Body of pancreas (tissue), 4 donors: ENCODE measurements around the gene GJB4. TPM values are rescaled to one million over a fixed set of nuclear protein-coding genes. Genes with fewer than 3 reads are reported as not detected.

Experiments
- ATAC-seq: fragments of 150-250 bp; one replicate; pipeline ENCODE4 v1.9.1; 2016
- DNase-seq, 4 donors: peaks; one replicate each; pipeline ENCODE4 v3.0.0-alpha.2; 2019
- H3K27ac ChIP-seq, 4 donors: fragments of 200-600 bp; sonication (generic); 1 replicate in 3 of 4; 2 replicates in 1 of 4; pipeline versions ENCODE4 v1.5.1 to v1.6.1; 2016 to 2019; ENCODE audit warnings: mild to moderate bottlenecking in 1 of 4, mixed read lengths in 1 of 4, moderate library complexity in 1 of 4
- H3K27me3 ChIP-seq, 2 donors: fragments of 200-600 bp; sonication (generic); one replicate each; pipeline ENCODE4 v1.6.0; 2016; ENCODE audit warnings: mild to moderate bottlenecking in 1 of 2
- H3K36me3 ChIP-seq, 2 donors: fragments of 200-600 bp; sonication (generic); replicated peaks in 1 of 2; 2 replicates each; pipeline ENCODE4 v1.5.1; 2016; ENCODE audit warnings: low read depth in 2 of 2; ENCODE audit not compliant: insufficient read depth in 1 of 2
- H3K4me1 ChIP-seq: fragments of 200-600 bp; sonication (generic); one replicate; pipeline ENCODE4 v1.6.0; 2016
- H3K4me3 ChIP-seq, 2 donors: fragments of 200-600 bp; sonication (generic); 1 replicate in 1 of 2; 2 replicates in 1 of 2; pipeline ENCODE4 v1.5.1; 2016 to 2019
- H3K9me3 ChIP-seq, 3 donors: fragments of 200-600 bp; sonication (generic); 1 replicate in 2 of 3; 2 replicates in 1 of 3; pipeline ENCODE4 v1.5.1; 2016
- CTCF ChIP-seq, 7 experiments: fragments of 450-650 bp in 4 of 7; fragments of 200-600 bp in 3 of 7; sonication (generic) in 3 of 7; IDR thresholded peaks; one replicate each; pipeline ENCODE4 v1.5.1; 2016 to 2019; ENCODE audit warnings: antibody characterized with exemption in 7 of 7
- POLR2A ChIP-seq, 3 donors: fragments of 450-650 bp; IDR thresholded peaks; one replicate each; pipeline ENCODE4 v1.6.1; 2016; ENCODE audit warnings: antibody characterized with exemption in 3 of 3, mild to moderate bottlenecking in 2 of 3
- WGBS, 2 donors: methylation state at CpG; one replicate each; pipeline ENCODE4 v1.1.5; 2017; 5-methylcytosine and 5-hydroxymethylcytosine counted together
- intact Hi-C: fragments of 100-400 bp; cut with DNase I; formaldehyde crosslinking; loops from one replicate; pipeline ENCODE4 v1.15.1; 2023
- total RNA-seq, 2 donors: library from RNA; depleted of rRNA; stranded (reverse); fragments of >200 nt; gene quantifications; one replicate each; pipeline ENCODE4 v1.1.0, GENCODE V29; 2016

The GJB4 gene
- total RNA-seq, 2 donors from 2014 or later = not detected

DNA sequence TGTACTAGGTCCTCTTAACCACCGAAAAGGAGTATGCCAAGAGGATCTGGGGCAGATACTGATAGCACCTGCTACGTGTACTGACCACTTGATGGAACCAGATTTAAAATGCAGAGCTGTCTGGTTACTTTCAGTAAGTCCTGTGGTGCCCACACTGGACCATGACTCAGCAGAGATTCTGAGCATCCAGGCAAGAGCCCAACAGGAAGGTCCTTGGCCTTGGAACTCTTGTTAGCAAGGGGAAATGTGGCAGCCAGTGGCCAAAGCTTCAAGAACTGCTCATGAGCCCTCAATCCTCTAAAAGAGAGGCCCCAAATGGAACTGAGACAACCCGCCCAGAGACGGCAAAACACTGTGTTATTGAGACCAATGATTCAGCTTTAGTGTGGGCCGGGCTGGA, 8.9 kb upstream of the GJB4 start:
- no peak for ATAC-seq
- DNase-seq = no peak
- 86 to 91% methylated on average over 3 to 5 of the region's 5 CpGs for WGBS, 2 donors
- Histone ChIP-seq H3K36me3 (no peaks in the 10 kb centered on the region), H3K27ac (no peak overlapping the region), H3K27me3 (no peaks in the 10 kb centered on the region), H3K4me1 (no peaks in the 10 kb centered on the region), H3K9me3 (no peaks in the 10 kb centered on the region), H3K4me3 (no peak overlapping the region)
- intact Hi-C loops = no loop called here
- TF ChIP-seq POLR2A (IDR thresholded peaks at IDR 0.05) = no peak
- no peak for TF ChIP-seq CTCF (IDR thresholded peaks at IDR 0.05)

- Histone ChIP-seq H3K27me3 (no peaks in the 10 kb centered on the region), H3K4me1 (no peaks in the 10 kb centered on the region), H3K27ac (no peak overlapping the region), H3K9me3 (no peaks in the 10 kb centered on the region), H3K4me3 (no peak overlapping the region), H3K36me3 (no peaks in the 10 kb centered on the region)
- no peak for DNase-seq
- no peak for TF ChIP-seq CTCF (IDR thresholded peaks at IDR 0.05)
- TF ChIP-seq POLR2A (IDR thresholded peaks at IDR 0.05) = no peak
- 84 to 87% methylated on average over 3 of the region's 3 CpGs for WGBS, 2 donors
- no peak for ATAC-seq
- intact Hi-C loops = no loop called here
These were observed 6.4 kb upstream of the GJB4 start for GRCh38 chr1:34753163-34753562.

GRCh38 chr1:34754964-34755637, 4.4 kb upstream of the GJB4 start, which contains the start of gene GJB5:
Gene GJB5 (plus strand): TSS chr1:34755047. CDS start chr1:34757331, 2,284 bp downstream.
- intact Hi-C loops = no loop called here
- no peaks in the 10 kb centered on the region for H3K27me3 ChIP-seq
- TF ChIP-seq CTCF (IDR thresholded peaks at IDR 0.05) (no peak), POLR2A (IDR thresholded peaks at IDR 0.05) (no peak)
- no peak within 1 kb of the TSS for H3K27ac ChIP-seq
- no peaks in the 10 kb centered on the region for H3K4me1 ChIP-seq
- ATAC-seq = no peak
- no peaks in the 10 kb centered on the region for H3K9me3 ChIP-seq
- no peak for DNase-seq
- no peaks in the 10 kb centered on the region for H3K36me3 ChIP-seq
- WGBS, 2 donors = 62 to 70% methylated on average over 7 to 12 of the region's 13 CpGs
- no peak within 1 kb of the TSS for H3K4me3 ChIP-seq

GRCh38 chr1:34755961-34756360, 3.6 kb upstream of the GJB4 start:
- H3K27me3 ChIP-seq = no peaks in the 10 kb centered on the region
- 84 to 90% methylated on average over 6 of the region's 6 CpGs for WGBS, 2 donors
- H3K4me3 ChIP-seq = no peak overlapping the region
- intact Hi-C loops = no loop called here
- H3K27ac ChIP-seq = no peak overlapping the region
- ATAC-seq = no peak
- H3K4me1 ChIP-seq = no peaks in the 10 kb centered on the region
- H3K9me3 ChIP-seq = no peaks in the 10 kb centered on the region
- H3K36me3 ChIP-seq = no peaks in the 10 kb centered on the region
- DNase-seq = no peak
- no peak for TF ChIP-seq CTCF (IDR thresholded peaks at IDR 0.05)
- no peak for TF ChIP-seq POLR2A (IDR thresholded peaks at IDR 0.05)

- 86 to 91% methylated on average over 19 to 21 of the region's 21 CpGs for WGBS, 2 donors
- no peak for ATAC-seq
- no peaks in the 10 kb centered on the region for H3K27me3 ChIP-seq
- no peak overlapping the region for H3K4me3 ChIP-seq
- H3K4me1 ChIP-seq = no peaks in the 10 kb centered on the region
- no peak for DNase-seq
- no peaks in the 10 kb centered on the region for H3K9me3 ChIP-seq
- intact Hi-C loops = no loop called here
- H3K27ac ChIP-seq = no peak overlapping the region
- no peak for TF ChIP-seq CTCF (IDR thresholded peaks at IDR 0.05)
- TF ChIP-seq POLR2A (IDR thresholded peaks at IDR 0.05) = no peak
- H3K36me3 ChIP-seq = no peaks in the 10 kb centered on the region
These were observed 2.2 kb upstream of the GJB4 start for GRCh38 chr1:34757386-34757785.
